DOHH2 (cell line): ENCODE data around the gene TNPO2.

Experiments
- EZH2phosphoT487 ChIP-seq: fragments of 200-600 bp; sonication (generic); IDR thresholded peaks from 2 replicates; pipeline ENCODE4 v1.6.1; 2017; ENCODE audit warnings: borderline replicate concordance, mild to moderate bottlenecking, antibody characterized with exemption, low read length, moderate library complexity, mixed read lengths
- TF ChIP-seq, protein P1 (sequence below): fragments of 200-600 bp; sonication (generic); IDR thresholded peaks from one replicate; pipeline ENCODE4 v1.5.1; 2014; ENCODE audit warnings: antibody characterized with exemption, mild to moderate bottlenecking, low read depth, low read length; ENCODE audit not compliant: poor library complexity, severe bottlenecking

DNA sequence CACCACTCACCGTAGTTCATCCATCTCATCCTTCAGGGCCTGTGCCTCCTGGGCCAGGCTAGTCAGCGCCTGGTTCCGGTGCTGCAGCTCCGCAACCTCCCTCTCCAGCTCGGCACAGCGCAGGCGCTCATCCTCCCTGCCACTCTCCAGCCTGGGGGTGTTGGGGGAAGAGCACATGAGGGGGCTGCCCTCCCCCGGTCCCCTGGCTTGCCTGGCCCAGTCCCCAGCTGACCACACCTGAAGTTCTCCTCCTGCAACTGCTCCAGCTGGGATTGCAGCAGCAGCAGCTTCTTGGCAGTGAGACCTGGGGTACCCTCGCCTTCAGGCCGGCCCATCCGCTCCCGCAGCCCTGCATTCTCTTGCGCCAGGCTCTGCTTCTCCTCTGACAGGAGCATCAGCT lies 47.2 kb upstream of the TNPO2 start:
- TF ChIP-seq, protein P1, sequence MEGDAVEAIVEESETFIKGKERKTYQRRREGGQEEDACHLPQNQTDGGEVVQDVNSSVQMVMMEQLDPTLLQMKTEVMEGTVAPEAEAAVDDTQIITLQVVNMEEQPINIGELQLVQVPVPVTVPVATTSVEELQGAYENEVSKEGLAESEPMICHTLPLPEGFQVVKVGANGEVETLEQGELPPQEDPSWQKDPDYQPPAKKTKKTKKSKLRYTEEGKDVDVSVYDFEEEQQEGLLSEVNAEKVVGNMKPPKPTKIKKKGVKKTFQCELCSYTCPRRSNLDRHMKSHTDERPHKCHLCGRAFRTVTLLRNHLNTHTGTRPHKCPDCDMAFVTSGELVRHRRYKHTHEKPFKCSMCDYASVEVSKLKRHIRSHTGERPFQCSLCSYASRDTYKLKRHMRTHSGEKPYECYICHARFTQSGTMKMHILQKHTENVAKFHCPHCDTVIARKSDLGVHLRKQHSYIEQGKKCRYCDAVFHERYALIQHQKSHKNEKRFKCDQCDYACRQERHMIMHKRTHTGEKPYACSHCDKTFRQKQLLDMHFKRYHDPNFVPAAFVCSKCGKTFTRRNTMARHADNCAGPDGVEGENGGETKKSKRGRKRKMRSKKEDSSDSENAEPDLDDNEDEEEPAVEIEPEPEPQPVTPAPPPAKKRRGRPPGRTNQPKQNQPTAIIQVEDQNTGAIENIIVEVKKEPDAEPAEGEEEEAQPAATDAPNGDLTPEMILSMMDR, result no peak
- no peak for TF ChIP-seq EZH2phosphoT487
